ENCODE data around the gene RAPGEF5.

RAPGEF5 gene

GRCh38 chr7:22346383-22347107 is 10.4 kb downstream of the RAPGEF5 start:
- no peak for DNase-seq

GRCh38 chr7:22344655-22345054 is 12.3 kb downstream of the RAPGEF5 start:
- DNase-seq, result no peak

- no peak for DNase-seq
Measured at GRCh38 chr7:22343612-22344011, 13.3 kb downstream of the RAPGEF5 start.

GRCh38 chr7:22343071-22343470 is 13.9 kb downstream of the RAPGEF5 start:
- DNase-seq, result no peak

GRCh38 chr7:22339725-22340390 is 17.1 kb downstream of the RAPGEF5 start:
- no peak for DNase-seq

GRCh38 chr7:22338877-22339276 is 18.1 kb downstream of the RAPGEF5 start:
- no peak for DNase-seq

- DNase-seq, result no peak
Measured at GRCh38 chr7:22338411-22338810, 18.5 kb downstream of the RAPGEF5 start.

- DNase-seq, result no peak
Measured at GRCh38 chr7:22333680-22334141, 23.2 kb downstream of the RAPGEF5 start.

- DNase-seq, result no peak
Measured at GRCh38 chr7:22332461-22332870, 24.5 kb downstream of the RAPGEF5 start.

GRCh38 chr7:22331704-22332103 is 25.2 kb downstream of the RAPGEF5 start:
- no peak for DNase-seq

- no peak for DNase-seq
Measured at GRCh38 chr7:22330903-22331302, 26.1 kb downstream of the RAPGEF5 start.

- DNase-seq, result no peak
Measured at GRCh38 chr7:22329816-22330524, 27.0 kb downstream of the RAPGEF5 start.

- DNase-seq, result no peak
Measured at GRCh38 chr7:22326181-22326580, 30.8 kb downstream of the RAPGEF5 start.

GRCh38 chr7:22325671-22326070 is 31.3 kb downstream of the RAPGEF5 start:
- DNase-seq, result no peak

GRCh38 chr7:22323714-22324113 is 33.2 kb downstream of the RAPGEF5 start:
- DNase-seq, result no peak

GRCh38 chr7:22320416-22320815 is 36.5 kb downstream of the RAPGEF5 start:
- DNase-seq, result no peak

GRCh38 chr7:22319424-22320403 is 37.2 kb downstream of the RAPGEF5 start:
- no peak for DNase-seq

GRCh38 chr7:22318376-22318775 is 38.6 kb downstream of the RAPGEF5 start:
- DNase-seq, result no peak

GRCh38 chr7:22317632-22318031 is 39.3 kb downstream of the RAPGEF5 start:
- no peak for DNase-seq

GRCh38 chr7:22316914-22317313 is 40.0 kb downstream of the RAPGEF5 start:
- no peak for DNase-seq

- no peak for DNase-seq
Measured at GRCh38 chr7:22307816-22308215, 49.1 kb downstream of the RAPGEF5 start.

- DNase-seq, result no peak
Measured at GRCh38 chr7:22305706-22306105, 51.2 kb downstream of the RAPGEF5 start.
